Activated CD4-positive, CD25-positive, alpha-beta regulatory T cell treated with anti-CD3 and anti-CD28 coated beads, Interleukin-2, amount 50 U/mL, for 16 hours (primary cell): ENCODE results near the gene NCDN.
"Not testable (repeated sequence)": the region's sequence is repeated elsewhere in the genome, so short reads cannot be mapped to it uniquely, and the experiment has no call there.

ENCODE experiments used
- DNase-seq: peaks from one replicate; pipeline ENCODE4 v3.0.0-alpha.2; 2020; ENCODE audit warnings: low read depth, low spot score

Gene NCDN

DNA sequence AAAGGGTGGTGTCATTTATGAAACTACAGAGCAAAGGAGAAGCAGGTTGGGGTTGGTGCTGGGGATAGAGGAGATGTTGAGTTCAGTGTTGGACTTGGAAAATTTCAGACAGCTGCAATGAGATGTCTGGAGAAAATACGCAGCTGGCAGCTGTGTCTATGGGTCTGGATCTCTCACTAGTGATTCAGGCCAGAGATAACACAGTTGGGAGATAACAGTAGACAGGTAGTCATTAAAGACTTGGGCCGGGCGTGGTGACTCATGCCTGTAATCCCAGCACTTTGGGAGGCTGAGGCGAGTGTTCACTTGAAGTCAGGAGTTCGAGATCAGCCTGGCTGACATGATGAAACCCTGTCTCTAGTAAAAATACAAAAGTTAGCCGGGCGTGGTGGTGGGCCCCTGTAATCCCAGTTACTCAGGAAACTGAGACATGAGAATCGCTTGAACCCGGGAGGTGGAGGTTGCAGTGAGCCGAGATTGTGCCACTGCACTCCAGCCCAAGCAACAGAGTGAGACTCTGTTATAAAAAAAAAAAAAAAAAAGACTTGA lies 13.1 kb downstream of the NCDN start:
- DNase-seq: no peak

DNA sequence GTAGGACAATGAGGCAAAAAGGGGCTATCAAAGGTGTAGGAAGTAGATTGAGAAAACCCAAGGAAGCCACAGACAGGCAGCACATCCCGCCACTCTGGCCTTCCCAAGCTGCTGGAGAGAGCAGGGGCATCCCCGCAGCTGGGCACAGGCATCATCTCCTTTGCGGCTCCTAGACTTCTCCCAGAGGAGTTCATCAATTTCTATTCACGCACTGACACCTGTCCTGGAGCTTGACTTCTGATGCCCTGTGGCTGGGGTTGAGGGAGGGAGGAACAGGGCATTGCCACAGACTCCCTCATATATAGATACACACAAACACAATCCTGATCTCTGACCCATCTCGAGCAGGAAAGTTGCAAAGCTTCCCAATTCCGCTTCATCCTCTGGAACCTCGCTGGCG lies 13.7 kb downstream of the NCDN start:
- DNase-seq: no peak

DNA sequence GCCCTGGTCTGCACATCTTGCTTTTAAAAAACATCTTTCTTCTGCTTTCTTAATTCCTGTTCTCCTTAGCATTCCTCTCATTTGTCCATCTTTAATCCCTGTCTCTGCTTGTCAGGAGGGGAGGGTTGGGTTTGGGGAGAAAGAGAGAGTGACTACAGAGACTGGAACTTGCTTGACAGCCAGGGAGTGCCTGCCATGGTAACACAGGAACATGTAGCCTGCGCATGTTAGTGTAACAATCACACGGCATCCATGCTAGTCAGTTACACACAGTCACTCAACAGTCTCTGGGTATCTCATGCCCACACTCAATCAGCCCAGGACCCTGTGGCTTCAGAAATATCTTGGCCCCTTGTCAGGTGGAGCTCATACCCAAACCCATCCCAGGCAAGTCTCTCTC lies 14.7 kb downstream of the NCDN start:
- DNase-seq: no peak

DNA sequence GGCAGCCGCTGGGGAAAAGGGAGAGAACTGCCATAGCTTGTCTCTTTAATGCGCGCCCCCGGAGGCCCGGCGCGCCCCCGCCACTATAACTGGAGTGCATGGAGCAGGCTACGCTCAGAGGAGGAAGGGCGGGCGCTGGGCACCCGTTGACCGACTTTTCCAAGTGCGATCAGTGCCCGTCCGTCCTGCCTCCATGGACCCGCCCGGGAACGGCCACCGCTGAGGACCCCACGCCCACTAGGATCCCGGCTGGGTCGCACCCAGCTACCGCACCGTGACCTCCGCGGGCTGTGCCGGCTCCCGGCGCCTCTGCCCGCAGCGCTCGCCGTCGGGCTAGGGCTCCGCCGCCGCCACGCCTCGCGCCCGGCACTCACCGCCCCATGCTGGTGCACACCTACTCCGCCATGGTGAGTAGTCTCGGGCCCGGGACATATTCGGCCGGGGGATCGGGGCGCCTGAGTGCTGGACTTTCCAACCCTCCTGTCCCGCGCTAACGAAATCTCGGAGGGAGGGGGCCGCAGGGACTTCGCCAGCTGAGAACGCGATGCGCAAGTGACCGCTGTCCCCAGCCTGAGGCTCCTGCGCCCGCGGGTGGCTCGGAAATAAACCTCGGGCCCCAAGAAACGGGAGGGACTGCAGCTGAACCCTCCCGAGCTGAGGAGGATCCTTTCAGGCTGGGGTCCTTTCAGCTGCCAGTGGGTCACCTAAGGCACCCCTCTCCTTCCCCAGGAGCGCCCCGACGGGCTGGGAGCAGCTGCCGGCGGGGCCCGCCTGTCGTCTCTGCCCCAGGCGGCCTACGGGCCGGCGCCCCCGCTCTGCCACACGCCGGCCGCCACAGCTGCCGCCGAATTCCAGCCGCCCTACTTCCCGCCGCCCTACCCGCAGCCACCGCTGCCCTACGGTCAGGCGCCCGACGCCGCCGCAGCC lies 15.9 kb downstream of the NCDN start, which contains the start of gene TFAP2E:
Gene TFAP2E, plus strand, starts transcription at position 117 of the 927 bp plus-strand sequence. Its CDS starts 264 bp downstream, at position 381.
- no peak for DNase-seq

DNA sequence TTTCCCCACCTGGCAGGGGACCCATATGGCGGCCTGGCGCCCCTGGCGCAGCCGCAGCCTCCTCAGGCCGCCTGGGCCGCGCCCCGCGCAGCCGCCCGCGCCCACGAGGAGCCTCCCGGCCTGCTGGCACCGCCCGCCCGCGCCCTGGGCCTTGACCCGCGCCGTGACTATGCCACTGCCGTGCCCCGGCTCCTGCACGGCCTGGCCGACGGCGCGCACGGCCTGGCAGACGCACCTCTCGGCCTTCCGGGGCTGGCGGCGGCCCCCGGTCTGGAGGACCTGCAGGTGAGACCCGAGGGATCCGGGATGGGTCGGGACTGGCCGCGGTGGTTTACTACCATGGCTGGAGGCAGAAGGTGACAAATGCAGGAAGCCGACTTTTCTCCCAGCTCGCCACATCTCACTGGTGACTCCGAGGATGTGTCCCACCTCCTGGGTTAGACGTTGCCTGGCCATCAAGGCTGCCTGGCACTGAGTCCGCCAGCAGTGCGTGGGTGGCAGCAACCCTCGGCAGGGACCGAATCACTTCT lies 16.6 kb downstream of the NCDN start:
- no peak for DNase-seq

DNA sequence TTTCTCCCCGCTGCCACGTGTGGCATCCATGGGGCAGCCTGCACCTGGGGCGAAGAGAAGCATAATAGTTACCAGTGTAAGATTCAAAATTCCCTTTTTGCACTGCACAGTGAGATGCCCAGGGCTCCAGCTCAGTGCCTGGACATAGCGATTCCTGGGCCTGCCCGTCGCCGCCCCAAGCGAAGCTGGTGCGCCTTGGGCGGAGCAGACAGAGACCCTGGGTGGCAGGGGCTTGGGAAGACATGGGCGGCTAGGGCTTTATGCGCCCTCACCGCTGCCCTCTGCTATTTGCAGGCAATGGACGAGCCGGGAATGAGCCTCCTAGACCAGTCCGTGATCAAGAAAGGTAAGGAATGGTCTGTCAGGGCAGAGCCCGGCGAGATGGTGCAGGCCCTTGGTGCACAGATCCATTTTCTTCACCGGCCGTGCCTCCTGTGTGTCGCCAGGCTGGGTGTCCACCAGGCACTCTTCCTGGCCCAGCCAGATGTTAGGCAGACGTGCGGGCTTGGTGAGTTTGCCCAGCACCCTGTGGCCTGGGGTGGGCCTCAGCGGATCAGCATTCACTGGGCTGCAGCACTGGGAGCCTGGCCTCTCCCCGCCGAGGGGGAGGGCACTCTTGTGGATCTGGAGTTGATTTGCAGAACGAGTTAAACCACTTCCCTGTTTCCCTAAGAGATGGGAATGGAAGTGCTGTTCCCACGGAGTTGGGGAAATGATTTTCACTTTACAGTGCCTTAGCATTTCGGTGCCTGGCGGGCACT lies 17.2 kb downstream of the NCDN start:
- DNase-seq: no peak

DNA sequence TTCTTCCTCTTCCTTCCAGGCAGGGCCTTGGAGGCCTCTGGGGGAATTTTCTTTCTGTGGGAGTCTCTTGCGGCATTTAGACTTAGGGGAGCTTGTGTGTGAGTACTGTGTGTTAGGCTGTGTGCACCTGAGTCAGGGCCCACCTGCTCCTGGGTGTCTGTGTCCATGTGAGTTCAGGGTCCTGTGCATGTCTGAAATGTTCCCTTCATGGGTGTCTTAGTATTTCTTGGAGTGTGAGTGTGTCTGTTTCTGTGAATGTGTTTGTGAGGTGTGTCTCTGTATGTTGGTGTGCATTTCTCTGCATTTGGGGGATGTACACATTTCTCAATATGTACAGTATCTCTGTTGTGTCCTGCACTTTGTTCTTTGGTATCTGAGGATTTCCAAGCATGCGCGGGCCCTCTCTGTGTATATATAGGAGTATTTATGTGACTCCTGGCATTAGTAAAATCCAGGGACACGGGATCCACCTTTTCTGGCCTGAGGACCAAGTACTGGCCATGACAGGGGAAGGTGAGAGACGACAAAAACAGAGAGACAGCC lies 17.9 kb downstream of the NCDN start:
- DNase-seq: no peak

DNA sequence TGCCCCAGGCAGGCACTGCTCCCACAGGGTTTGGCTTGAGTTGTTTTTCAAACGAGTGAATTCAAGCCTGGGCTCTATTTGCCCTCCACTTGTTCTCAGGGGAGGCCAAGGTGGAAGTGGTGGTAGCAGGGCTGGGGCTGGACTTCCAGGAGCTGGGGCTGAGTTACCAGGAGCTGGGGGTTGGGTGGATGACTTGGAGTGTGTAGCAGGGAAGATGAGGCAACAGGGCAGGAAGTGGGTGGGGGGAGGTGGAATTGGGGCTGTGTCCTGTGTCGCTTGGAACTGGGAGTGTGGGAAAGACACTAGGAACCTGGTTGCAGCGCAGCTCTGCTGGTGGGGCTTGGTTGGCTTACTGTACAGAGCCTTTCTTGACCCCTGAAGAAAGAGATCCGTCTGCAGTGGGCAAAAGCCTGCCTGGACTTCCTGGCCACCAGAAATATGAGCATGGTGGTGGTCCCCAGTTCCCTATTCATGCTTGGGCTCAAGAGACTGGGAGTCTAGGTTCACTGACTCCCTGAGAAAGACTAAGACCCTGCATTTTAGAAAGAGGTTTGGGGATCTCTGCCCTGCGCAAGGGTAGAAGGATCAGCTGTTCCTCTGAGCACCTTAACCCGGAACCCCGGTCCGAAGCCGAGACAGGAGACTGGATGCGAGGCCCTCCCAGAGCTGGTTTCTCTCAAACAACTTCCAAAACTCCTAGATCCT lies 18.6 kb downstream of the NCDN start:
- DNase-seq: no peak

DNA sequence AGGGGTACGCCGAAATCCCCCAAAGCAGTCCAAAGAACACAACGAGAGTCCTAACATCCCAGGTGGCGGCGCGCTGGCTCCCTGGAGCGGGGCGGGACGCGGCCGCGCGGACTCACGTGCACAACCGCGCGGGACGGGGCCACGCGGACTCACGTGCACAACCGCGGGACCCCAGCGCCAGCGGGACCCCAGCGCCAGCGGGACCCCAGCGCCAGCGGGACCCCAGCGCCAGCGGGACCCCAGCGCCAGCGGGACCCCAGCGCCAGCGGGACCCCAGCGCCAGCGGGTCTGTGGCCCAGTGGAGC lies 19.1 kb downstream of the NCDN start:
- DNase-seq: not testable (repeated sequence)

DNA sequence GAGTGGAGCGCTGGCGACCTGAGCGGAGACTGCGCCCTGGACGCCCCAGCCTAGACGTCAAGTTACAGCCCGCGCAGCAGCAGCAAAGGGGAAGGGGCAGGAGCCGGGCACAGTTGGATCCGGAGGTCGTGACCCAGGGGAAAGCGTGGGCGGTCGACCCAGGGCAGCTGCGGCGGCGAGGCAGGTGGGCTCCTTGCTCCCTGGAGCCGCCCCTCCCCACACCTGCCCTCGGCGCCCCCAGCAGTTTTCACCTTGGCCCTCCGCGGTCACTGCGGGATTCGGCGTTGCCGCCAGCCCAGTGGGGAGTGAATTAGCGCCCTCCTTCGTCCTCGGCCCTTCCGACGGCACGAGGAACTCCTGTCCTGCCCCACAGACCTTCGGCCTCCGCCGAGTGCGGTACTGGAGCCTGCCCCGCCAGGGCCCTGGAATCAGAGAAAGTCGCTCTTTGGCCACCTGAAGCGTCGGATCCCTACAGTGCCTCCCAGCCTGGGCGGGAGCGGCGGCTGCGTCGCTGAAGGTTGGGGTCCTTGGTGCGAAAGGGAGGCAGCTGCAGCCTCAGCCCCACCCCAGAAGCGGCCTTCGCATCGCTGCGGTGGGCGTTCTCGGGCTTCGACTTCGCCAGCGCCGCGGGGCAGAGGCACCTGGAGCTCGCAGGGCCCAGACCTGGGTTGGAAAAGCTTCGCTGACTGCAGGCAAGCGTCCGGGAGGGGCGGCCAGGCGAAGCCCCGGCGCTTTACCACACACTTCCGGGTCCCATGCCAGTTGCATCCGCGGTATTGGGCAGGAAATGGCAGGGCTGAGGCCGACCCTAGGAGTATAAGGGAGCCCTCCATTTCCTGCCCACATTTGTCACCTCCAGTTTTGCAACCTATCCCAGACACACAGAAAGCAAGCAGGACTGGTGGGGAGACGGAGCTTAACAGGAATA lies 19.7 kb downstream of the NCDN start:
- peak; percentile 24 for DNase-seq

DNA sequence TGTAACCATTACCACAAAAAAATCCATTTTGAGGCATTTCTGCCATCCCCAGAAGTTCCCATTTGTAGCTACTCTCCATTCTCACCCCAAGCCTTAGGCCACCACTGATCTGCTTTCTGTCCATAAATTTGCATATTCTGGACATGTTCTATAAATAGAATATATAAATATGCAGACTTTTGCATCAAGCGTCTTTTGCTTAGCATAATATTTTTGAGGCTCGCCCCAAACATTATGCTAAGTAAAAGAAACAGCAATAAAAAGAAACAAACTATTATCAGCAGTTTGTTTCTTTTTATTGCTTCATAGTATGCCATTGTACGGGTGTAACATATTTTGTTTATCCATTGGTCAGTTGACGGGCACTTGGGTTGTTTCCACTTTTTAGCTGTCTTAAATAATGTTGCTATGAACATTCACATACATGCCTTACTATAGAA lies 23.4 kb downstream of the NCDN start:
- DNase-seq: no peak

DNA sequence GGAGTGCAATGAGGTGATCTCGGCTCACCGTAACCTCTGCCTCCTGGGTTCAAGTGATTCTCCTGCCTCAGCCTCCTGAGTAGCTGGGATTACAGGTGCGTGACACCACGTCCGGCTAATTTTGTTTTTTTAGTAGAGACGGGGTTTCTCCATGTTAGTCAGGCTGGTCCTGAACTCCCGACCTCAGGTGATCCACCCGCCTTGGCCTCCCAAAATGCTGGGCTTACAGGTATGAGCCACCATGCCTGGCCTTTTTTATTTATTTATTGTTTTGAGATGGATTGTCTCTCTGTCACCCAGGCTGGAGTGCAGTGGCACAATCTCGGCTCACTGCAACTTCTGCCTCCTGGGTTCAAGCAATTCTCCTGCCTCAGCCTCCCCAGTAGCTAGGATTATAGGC lies 24.0 kb downstream of the NCDN start:
- not testable (repeated sequence) for DNase-seq

DNA sequence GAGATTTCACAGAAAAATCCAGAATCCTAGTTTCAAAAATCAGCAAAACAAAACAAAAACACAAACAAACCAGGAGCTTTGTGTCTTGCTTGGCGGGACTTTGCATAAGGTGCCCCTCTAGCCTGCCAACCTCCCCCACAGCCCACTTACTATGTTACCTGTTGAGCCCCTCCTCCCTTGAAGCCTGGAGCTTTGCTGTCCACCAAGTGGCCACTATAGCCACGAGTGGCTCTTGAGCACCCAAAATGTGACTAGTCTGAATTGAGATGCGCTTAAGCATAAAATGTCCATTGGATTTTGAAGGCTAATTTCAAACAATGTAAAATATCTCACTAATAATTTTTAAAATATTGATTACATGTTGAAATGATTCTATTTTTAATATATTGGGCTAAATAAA lies 27.7 kb downstream of the NCDN start:
- DNase-seq: no peak

DNA sequence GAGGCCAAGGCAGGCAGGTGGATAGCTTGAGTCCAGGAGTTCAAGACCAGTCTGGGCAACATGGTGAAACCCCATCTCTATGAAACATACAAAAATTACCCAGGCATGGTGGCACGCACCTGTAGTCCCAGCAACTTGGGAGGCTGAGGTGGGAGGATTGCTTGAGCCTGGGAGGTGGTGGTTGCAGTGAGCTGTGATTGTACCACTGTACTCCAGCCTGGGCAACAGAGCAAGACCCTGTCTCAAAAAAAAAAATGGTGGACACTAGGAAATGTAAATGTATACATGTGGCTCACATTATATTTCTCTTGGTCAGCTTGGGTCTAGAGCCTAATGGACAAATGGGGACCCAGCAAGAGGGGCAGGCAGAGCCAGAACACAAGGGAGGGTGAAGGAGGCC lies 28.2 kb downstream of the NCDN start:
- DNase-seq: not testable (repeated sequence)

DNA sequence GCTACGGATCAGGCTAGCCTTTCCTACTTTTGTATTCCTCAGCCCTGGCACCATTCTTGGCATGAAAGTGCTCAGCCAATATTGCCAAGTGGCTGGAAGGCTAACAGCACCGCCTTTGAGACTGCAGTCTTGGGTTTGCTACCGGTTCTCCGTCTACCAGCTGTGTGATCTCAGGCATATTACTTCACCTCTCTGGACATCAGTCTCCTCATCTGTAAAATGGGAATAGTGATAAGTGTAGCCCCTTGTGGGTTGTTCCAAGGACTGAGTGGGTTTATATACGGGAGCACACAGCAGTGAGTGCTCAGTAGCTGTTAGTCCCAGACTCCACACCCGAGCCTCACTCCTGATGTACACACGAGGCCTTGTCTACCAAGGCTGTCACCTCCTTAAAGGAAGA lies 29.2 kb downstream of the NCDN start:
- no peak for DNase-seq

DNA sequence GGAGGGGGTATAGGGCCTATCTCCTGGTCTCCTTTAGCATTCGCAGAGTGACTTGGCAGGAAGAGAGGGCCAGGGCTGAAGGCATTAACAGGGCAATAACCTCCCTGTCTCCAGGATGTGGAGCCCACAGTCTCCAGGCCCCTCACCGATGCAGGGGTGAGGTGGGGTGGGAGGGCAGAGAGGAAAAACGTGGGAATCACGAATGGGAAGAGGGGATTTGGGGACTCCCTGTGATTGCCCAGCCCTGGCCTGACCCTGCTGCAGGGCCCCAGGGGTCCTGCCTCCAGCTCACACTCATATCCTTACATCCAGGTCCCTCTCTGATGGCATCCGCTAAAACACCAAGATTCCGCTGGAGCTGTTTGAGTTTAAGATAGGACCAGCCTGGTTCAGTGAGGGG lies 30.1 kb downstream of the NCDN start:
- DNase-seq: no peak

DNA sequence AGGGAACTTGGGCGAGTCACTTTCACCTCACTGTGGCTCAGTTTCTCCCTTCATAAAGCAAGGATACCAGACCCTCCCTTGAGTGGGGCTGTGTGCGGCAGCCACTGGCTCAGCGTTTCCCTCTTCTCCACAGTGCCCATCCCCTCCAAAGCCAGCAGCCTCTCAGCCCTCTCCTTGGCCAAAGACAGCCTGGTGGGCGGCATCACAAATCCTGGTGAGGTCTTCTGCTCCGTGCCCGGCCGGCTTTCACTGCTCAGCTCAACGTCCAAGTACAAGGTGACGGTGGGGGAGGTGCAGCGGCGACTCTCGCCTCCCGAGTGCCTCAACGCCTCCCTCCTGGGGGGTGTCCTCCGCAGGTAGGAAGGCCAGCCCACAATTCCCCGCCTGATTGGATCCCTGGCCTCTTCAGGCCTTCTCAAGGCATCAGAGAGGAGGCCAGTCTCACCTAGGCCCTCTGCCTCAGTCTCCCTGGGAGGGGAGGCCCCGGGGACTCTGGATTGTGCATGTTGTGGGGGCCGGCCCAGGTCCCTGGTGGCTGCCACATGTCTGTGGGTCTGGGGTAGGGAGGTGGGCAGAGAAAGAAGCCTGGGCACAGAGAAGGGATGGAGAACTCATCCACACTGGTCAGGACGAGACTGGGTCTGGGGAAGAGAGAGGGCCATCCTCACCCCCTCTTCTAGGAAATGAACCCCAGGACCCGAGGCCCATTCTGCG lies 30.8 kb downstream of the NCDN start:
- no peak for DNase-seq

DNA sequence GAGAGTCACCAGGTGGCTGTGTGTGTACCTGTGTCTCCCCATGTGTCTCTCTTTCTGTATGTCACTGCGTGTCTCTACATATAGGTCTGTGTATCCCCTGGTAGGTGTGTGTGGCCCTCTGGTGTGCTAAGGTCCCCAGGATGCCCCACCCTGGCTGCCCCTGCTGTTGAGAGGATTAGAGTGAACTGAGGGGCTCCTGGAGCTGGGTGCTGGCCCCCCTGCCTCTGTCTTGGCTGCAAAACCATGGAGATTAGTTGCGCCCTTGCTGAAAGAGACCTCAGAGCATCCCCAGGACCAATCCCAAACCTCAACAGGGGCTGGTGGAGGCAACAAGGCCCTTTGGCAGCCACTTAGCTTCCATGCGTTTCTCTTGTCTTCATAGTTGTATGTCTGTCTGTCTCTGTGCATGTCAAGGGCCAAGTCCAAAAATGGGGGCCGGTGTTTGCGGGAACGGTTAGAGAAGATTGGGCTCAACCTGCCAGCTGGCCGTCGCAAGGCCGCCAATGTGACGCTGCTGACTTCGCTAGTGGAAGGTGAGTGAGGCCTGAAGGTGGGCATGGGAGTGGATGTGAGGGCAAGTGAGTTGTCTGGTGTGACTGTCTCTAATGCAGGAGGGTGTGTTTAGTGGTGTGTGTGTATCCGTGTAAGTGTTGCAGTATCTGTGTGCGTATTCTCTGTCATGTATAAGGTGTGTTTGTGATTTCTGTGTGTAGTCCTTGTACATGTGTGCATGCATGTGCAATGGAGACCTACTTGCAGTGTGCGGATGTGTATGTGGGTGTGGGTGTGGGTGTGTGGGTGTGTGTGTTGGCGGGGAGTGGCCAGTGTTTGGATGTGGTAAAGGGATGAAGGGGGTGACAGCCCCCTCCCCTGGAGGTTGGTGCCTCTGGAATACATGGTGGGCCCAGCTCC lies 32.2 kb downstream of the NCDN start:
- DNase-seq: no peak
